WTC11 (cell line): ENCODE measurements around the gene SIPA1L3. TPM values are rescaled to one million over a fixed set of nuclear protein-coding genes. Genes with fewer than 3 reads are reported as not detected.

Source experiments
- ATAC-seq: fragments of 200-7000 bp; cut with Tn5 transposase; 2 replicates; pipeline ENCODE4 v1.10.0; 2021; ENCODE audit warnings: mild to moderate bottlenecking, moderate library complexity
- CTCF ChIA-PET: fragments of 300-600 bp; sonication (Branson Sonifier 250); formaldehyde crosslinking; loops from one replicate; lab custom pipeline; 2021; ENCODE audit warnings: antibody characterized with exemption; lab: Charles Lee
- POLR2A ChIA-PET: fragments of 350-600 bp; sonication (Branson Sonifier 250); formaldehyde crosslinking; loops from one replicate; lab custom pipeline; 2021; ENCODE audit warnings: antibody characterized with exemption; lab: Charles Lee
- DNase-seq: peaks from one replicate; pipeline ENCODE4 v3.0.0; 2021; ENCODE audit warnings: low spot score
- H3K27ac Mint-ChIP-seq: 2 replicates; pipeline ENCODE4 v1.8.0; 2021; ENCODE audit warnings: mixed read lengths
- H3K27me3 Mint-ChIP-seq: 2 replicates; pipeline ENCODE4 v1.8.0; 2021; ENCODE audit warnings: low read depth, mild to moderate bottlenecking, moderate library complexity, mixed read lengths
- H3K36me3 Mint-ChIP-seq: 2 replicates; pipeline ENCODE4 v1.8.0; 2021; ENCODE audit warnings: mixed read lengths
- H3K4me1 Mint-ChIP-seq: 2 replicates; pipeline ENCODE4 v1.8.0; 2022; ENCODE audit warnings: mixed read lengths
- H3K4me3 Mint-ChIP-seq: 2 replicates; pipeline ENCODE4 v1.8.0; 2021; ENCODE audit warnings: mild to moderate bottlenecking, moderate library complexity, mixed read lengths
- H3K9me3 Mint-ChIP-seq: 2 replicates; pipeline ENCODE4 v1.8.0; 2021; ENCODE audit warnings: mixed read lengths
- ETV6 ChIP-seq: sonication (generic); formaldehyde crosslinking; IDR thresholded peaks from 2 replicates; pipeline ENCODE4 v1.8.1; 2022; ENCODE audit warnings: mild to moderate bottlenecking, missing genetic modification reagents
- FOXJ3 ChIP-seq: sonication (generic); formaldehyde crosslinking; IDR thresholded peaks from 2 replicates; pipeline ENCODE4 v1.9.0; 2021; ENCODE audit warnings: missing genetic modification reagents, mild to moderate bottlenecking, borderline replicate concordance
- FOXP1 ChIP-seq: sonication (generic); formaldehyde crosslinking; IDR thresholded peaks from 2 replicates; pipeline ENCODE4 v1.8.0; 2022; ENCODE audit warnings: missing genetic modification reagents, mild to moderate bottlenecking, moderate library complexity, borderline replicate concordance
- IRF2 ChIP-seq: sonication (generic); formaldehyde crosslinking; IDR thresholded peaks from 2 replicates; pipeline ENCODE4 v1.8.0; 2022; ENCODE audit warnings: low read depth, missing genetic modification reagents, borderline replicate concordance
- JAZF1 ChIP-seq: fragments of 250-450 bp; sonication (Bioruptor Pico); IDR thresholded peaks from 2 replicates; pipeline ENCODE4 v1.9.0; 2021; ENCODE audit warnings: moderate library complexity, mild to moderate bottlenecking, inconsistent platforms
- RELA ChIP-seq: sonication (generic); formaldehyde crosslinking; IDR thresholded peaks from 2 replicates; pipeline ENCODE4 v1.8.1; 2022; ENCODE audit warnings: missing genetic modification reagents, mild to moderate bottlenecking, borderline replicate concordance
- TCF7 ChIP-seq: sonication (generic); formaldehyde crosslinking; IDR thresholded peaks from 2 replicates; pipeline ENCODE4 v1.8.0; 2022; ENCODE audit warnings: mild to moderate bottlenecking, low read depth, missing genetic modification reagents, moderate library complexity
- TEAD4 ChIP-seq: sonication (generic); formaldehyde crosslinking; IDR thresholded peaks from 2 replicates; pipeline ENCODE4 v1.8.0; 2022; ENCODE audit warnings: mild to moderate bottlenecking, missing genetic modification reagents
- ZNF232 ChIP-seq: sonication (generic); formaldehyde crosslinking; IDR thresholded peaks from 2 replicates; pipeline ENCODE4 v1.8.0; 2022; ENCODE audit warnings: mild to moderate bottlenecking, missing genetic modification reagents
- total RNA-seq: library from RNA; stranded (reverse); gene quantifications from 3 replicates; pipeline ENCODE4 v1.2.3, GENCODE V29; 2021
- TF ChIP-seq, protein P1 (sequence below): sonication (generic); formaldehyde crosslinking; IDR thresholded peaks from 2 replicates; pipeline ENCODE4 v1.8.1; 2022; ENCODE audit warnings: low read depth, missing genetic modification reagents, borderline replicate concordance
- TF ChIP-seq, protein P2 (sequence below): sonication (generic); formaldehyde crosslinking; IDR thresholded peaks from 2 replicates; pipeline ENCODE4 v1.8.0; 2022; ENCODE audit warnings: missing genetic modification reagents
- TF ChIP-seq, protein P3 (sequence below): sonication (generic); formaldehyde crosslinking; IDR thresholded peaks from 2 replicates; pipeline ENCODE4 v1.8.0; 2023; ENCODE audit warnings: missing genetic modification reagents, mild to moderate bottlenecking, borderline replicate concordance
- TF ChIP-seq, protein P4 (sequence below): fragments of 250-450 bp; sonication (Bioruptor Pico); IDR thresholded peaks from 2 replicates; pipeline ENCODE4 v2.1.2; 2022; ENCODE audit warnings: mild to moderate bottlenecking, moderate library complexity
- TF ChIP-seq, protein P5 (sequence below): sonication (generic); formaldehyde crosslinking; IDR thresholded peaks from 2 replicates; pipeline ENCODE4 v1.8.0; 2023; ENCODE audit warnings: mild to moderate bottlenecking, missing genetic modification reagents
- TF ChIP-seq, protein P6 (sequence below): sonication (generic); formaldehyde crosslinking; IDR thresholded peaks from 2 replicates; pipeline ENCODE4 v1.8.0; 2022; ENCODE audit warnings: mild to moderate bottlenecking, missing genetic modification reagents

The SIPA1L3 gene
- total RNA-seq, 1 experiment from 2014 or later, result 41.5 TPM

DNA sequence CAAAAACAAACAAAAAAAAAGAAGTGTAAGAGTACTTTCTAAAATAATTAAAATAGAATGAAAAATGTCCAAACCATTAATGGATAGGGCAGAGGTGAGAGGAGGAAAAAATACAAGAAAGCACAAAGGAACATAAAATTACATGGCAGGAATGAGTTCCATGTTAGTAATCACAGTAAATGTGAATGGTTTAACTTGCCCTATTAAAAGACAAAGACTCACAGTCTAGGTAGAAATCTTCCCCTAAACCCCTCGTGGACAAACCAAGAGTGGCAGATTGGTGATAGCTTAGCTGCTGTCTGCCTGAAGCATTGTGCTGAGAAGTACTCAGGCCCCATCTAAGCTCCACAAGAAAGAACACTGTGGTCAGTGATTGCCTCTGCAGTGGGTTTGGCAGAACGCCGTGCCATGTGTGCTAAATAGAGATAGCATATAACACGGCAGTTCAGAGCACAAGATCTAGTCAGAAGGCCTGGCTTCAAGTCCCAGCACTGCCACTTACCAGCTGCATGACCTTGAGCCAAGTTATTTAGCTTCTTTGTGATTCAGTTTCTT, 213.5 kb downstream of the SIPA1L3 start (continued):
- TF ChIP-seq FOXJ3 (CRISPR knock-in tag) (no peak), FOXP1 (no peak), ETV6 (CRISPR knock-in tag) (no peak), RELA (no peak)
- TF ChIP-seq, protein P1, sequence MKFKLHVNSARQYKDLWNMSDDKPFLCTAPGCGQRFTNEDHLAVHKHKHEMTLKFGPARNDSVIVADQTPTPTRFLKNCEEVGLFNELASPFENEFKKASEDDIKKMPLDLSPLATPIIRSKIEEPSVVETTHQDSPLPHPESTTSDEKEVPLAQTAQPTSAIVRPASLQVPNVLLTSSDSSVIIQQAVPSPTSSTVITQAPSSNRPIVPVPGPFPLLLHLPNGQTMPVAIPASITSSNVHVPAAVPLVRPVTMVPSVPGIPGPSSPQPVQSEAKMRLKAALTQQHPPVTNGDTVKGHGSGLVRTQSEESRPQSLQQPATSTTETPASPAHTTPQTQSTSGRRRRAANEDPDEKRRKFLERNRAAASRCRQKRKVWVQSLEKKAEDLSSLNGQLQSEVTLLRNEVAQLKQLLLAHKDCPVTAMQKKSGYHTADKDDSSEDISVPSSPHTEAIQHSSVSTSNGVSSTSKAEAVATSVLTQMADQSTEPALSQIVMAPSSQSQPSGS, result no peak

DNA sequence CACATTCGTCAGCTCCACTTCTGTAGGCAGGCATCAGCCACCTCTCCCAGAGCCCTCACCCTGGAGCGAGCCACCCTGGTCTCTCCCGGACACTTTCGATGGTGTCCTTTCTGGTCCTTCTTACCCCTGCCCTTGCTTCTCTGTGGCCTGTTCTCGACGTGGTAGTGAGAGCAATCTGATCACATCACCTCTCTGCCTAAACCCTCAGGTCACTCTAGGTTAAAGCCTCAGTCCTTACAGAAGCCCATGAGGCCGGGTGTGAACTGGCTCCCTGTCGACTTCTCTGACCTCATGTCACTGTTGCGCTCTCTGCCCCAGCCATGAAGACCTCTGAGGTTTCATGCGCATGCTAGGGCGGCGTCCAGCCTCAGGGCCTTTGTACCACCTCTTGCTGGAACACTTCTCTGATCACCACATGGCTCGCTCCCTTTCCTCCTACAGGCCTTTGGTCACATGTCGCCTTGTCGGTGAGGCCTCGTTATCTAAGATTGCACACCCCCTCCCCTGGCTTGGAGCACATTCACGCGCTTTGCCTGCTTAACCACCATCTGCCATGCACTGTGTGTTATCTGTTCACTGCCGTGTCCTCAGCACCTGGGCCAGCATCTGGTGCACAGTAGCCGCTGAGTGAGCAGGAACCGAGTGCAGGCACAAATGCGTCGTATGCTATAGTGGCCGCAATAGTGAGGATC, 215.5 kb downstream of the SIPA1L3 start:
- DNase-seq (no peak), ATAC-seq (no peak)
- Mint-ChIP-seq H3K36me3 (peaks cover 58% of the 10 kb centered on the region), H3K27ac (no peak overlapping the region), H3K4me3 (no peak overlapping the region), H3K4me1 (no peaks in the 10 kb centered on the region), H3K27me3 (no peaks in the 10 kb centered on the region), H3K9me3 (peaks cover 39% of the 10 kb centered on the region)
- TF ChIP-seq RELA, result no peak
- TF ChIP-seq IRF2 (CRISPR knock-in tag), result no peak
- no peak for TF ChIP-seq JAZF1 (CRISPR knock-in tag)
- TF ChIP-seq, protein P2, sequence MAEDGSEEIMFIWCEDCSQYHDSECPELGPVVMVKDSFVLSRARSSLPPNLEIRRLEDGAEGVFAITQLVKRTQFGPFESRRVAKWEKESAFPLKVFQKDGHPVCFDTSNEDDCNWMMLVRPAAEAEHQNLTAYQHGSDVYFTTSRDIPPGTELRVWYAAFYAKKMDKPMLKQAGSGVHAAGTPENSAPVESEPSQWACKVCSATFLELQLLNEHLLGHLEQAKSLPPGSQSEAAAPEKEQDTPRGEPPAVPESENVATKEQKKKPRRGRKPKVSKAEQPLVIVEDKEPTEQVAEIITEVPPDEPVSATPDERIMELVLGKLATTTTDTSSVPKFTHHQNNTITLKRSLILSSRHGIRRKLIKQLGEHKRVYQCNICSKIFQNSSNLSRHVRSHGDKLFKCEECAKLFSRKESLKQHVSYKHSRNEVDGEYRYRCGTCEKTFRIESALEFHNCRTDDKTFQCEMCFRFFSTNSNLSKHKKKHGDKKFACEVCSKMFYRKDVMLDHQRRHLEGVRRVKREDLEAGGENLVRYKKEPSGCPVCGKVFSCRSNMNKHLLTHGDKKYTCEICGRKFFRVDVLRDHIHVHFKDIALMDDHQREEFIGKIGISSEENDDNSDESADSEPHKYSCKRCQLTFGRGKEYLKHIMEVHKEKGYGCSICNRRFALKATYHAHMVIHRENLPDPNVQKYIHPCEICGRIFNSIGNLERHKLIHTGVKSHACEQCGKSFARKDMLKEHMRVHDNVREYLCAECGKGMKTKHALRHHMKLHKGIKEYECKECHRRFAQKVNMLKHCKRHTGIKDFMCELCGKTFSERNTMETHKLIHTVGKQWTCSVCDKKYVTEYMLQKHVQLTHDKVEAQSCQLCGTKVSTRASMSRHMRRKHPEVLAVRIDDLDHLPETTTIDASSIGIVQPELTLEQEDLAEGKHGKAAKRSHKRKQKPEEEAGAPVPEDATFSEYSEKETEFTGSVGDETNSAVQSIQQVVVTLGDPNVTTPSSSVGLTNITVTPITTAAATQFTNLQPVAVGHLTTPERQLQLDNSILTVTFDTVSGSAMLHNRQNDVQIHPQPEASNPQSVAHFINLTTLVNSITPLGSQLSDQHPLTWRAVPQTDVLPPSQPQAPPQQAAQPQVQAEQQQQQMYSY (CRISPR knock-in tag), result no peak
- TF ChIP-seq TEAD4 (CRISPR knock-in tag), result no peak
- no peak for TF ChIP-seq TCF7 (CRISPR knock-in tag)
- POLR2A ChIA-PET, result interaction anchor here (1.1 kb wide), 1 partner anchor 39 kb away, joined by 3 read pairs; no protein-coding TSS in a partner anchor
- CTCF ChIA-PET, result interaction anchor here (0.7 kb wide), 1 partner anchor 280 kb away, joined by 3 read pairs; the partner anchor contains the start of gene FAM98C

DNA sequence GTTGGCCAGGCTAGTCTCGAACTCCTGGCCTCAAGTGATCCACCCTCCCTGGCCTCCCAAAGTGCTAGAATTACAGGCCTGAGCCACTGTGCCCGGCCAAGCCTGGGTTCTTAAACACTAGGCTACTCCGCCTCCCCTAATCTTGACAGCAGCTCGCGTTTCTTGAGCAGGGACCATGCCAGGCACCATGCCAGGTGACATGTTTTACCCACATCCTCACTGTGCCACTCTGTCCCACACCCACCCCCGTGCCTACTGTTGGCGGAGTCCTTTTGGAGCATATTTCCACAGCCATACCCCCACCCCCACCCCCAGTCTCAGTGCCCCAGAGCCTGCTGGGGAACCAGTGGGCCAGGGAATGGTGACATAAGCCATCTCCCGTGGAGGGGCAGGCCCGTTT, 218.2 kb downstream of the SIPA1L3 start:
- ChIA-PET POLR2A (no interaction called here), CTCF (no interaction called here)
- DNase-seq (no peak), ATAC-seq (no peak)
- Mint-ChIP-seq H3K9me3 (peaks cover 25% of the 10 kb centered on the region), H3K4me3 (no peak overlapping the region), H3K36me3 (peaks cover 36% of the 10 kb centered on the region), H3K27ac (no peak overlapping the region), H3K4me1 (no peaks in the 10 kb centered on the region), H3K27me3 (no peaks in the 10 kb centered on the region)
- TF ChIP-seq, protein P3, sequence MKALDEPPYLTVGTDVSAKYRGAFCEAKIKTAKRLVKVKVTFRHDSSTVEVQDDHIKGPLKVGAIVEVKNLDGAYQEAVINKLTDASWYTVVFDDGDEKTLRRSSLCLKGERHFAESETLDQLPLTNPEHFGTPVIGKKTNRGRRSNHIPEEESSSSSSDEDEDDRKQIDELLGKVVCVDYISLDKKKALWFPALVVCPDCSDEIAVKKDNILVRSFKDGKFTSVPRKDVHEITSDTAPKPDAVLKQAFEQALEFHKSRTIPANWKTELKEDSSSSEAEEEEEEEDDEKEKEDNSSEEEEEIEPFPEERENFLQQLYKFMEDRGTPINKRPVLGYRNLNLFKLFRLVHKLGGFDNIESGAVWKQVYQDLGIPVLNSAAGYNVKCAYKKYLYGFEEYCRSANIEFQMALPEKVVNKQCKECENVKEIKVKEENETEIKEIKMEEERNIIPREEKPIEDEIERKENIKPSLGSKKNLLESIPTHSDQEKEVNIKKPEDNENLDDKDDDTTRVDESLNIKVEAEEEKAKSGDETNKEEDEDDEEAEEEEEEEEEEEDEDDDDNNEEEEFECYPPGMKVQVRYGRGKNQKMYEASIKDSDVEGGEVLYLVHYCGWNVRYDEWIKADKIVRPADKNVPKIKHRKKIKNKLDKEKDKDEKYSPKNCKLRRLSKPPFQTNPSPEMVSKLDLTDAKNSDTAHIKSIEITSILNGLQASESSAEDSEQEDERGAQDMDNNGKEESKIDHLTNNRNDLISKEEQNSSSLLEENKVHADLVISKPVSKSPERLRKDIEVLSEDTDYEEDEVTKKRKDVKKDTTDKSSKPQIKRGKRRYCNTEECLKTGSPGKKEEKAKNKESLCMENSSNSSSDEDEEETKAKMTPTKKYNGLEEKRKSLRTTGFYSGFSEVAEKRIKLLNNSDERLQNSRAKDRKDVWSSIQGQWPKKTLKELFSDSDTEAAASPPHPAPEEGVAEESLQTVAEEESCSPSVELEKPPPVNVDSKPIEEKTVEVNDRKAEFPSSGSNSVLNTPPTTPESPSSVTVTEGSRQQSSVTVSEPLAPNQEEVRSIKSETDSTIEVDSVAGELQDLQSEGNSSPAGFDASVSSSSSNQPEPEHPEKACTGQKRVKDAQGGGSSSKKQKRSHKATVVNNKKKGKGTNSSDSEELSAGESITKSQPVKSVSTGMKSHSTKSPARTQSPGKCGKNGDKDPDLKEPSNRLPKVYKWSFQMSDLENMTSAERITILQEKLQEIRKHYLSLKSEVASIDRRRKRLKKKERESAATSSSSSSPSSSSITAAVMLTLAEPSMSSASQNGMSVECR (CRISPR knock-in tag), result no peak
- TF ChIP-seq, protein P4, sequence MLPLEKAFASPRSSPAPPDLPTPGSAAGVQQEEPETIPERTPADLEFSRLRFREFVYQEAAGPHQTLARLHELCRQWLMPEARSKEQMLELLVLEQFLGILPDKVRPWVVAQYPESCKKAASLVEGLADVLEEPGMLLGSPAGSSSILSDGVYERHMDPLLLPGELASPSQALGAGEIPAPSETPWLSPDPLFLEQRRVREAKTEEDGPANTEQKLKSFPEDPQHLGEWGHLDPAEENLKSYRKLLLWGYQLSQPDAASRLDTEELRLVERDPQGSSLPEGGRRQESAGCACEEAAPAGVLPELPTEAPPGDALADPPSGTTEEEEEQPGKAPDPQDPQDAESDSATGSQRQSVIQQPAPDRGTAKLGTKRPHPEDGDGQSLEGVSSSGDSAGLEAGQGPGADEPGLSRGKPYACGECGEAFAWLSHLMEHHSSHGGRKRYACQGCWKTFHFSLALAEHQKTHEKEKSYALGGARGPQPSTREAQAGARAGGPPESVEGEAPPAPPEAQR, result no peak
- TF ChIP-seq, protein P1, result no peak
- TF ChIP-seq, protein P5, sequence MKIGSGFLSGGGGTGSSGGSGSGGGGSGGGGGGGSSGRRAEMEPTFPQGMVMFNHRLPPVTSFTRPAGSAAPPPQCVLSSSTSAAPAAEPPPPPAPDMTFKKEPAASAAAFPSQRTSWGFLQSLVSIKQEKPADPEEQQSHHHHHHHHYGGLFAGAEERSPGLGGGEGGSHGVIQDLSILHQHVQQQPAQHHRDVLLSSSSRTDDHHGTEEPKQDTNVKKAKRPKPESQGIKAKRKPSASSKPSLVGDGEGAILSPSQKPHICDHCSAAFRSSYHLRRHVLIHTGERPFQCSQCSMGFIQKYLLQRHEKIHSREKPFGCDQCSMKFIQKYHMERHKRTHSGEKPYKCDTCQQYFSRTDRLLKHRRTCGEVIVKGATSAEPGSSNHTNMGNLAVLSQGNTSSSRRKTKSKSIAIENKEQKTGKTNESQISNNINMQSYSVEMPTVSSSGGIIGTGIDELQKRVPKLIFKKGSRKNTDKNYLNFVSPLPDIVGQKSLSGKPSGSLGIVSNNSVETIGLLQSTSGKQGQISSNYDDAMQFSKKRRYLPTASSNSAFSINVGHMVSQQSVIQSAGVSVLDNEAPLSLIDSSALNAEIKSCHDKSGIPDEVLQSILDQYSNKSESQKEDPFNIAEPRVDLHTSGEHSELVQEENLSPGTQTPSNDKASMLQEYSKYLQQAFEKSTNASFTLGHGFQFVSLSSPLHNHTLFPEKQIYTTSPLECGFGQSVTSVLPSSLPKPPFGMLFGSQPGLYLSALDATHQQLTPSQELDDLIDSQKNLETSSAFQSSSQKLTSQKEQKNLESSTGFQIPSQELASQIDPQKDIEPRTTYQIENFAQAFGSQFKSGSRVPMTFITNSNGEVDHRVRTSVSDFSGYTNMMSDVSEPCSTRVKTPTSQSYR (CRISPR knock-in tag), result no peak
- TF ChIP-seq ZNF232 (CRISPR knock-in tag), result no peak
- TF ChIP-seq, protein P6, sequence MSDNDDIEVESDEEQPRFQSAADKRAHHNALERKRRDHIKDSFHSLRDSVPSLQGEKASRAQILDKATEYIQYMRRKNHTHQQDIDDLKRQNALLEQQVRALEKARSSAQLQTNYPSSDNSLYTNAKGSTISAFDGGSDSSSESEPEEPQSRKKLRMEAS (CRISPR knock-in tag), result no peak
